ENCODE results near the gene SMPD1.

- TF ChIP-seq ZNF423 (tag by site-specific recombination; IDR thresholded peaks at IDR 0.05) (no peak), ZNF777 (tag by site-specific recombination; IDR thresholded peaks at IDR 0.05; ENCODE audit: borderline replicate concordance) (no peak), CTCF (tag by site-specific recombination; IDR thresholded peaks at IDR 0.05) (no peak), ZNF350 (tag by site-specific recombination; IDR thresholded peaks at IDR 0.05) (no peak), ZNF184 (tag by site-specific recombination; IDR thresholded peaks at IDR 0.05) (no peak), ATF2 (tag by site-specific recombination; IDR thresholded peaks at IDR 0.05; ENCODE audit: low read depth) (no peak), ZNF76 (tag by site-specific recombination; IDR thresholded peaks at IDR 0.05; ENCODE audit: borderline replicate concordance, low read depth) (no peak), YY1 (tag by site-specific recombination; IDR thresholded peaks at IDR 0.05) (no peak), ZNF24 (tag by site-specific recombination; IDR thresholded peaks at IDR 0.05) (no peak), ZBTB49 (tag by site-specific recombination; IDR thresholded peaks at IDR 0.05; ENCODE audit: low read depth) (no peak), GLI4 (tag by site-specific recombination; IDR thresholded peaks at IDR 0.05) (no peak), TRIM28 (IDR thresholded peaks at IDR 0.05; ENCODE audit: borderline replicate concordance, low read length) (no peak), ZNF704 (tag by site-specific recombination; IDR thresholded peaks at IDR 0.05) (no peak)
Measured at GRCh38 chr11:6389905-6390717, at the start of gene SMPD1.
